ENCODE measurements around the gene YJU2.
A peak's percentile ranks its signal among the peaks of the same experiment; 100 is the strongest.
"Not testable (repeated sequence)": the region's sequence is repeated elsewhere in the genome, so short reads cannot be mapped to it uniquely, and the experiment has no call there.

Gene YJU2

DNA sequence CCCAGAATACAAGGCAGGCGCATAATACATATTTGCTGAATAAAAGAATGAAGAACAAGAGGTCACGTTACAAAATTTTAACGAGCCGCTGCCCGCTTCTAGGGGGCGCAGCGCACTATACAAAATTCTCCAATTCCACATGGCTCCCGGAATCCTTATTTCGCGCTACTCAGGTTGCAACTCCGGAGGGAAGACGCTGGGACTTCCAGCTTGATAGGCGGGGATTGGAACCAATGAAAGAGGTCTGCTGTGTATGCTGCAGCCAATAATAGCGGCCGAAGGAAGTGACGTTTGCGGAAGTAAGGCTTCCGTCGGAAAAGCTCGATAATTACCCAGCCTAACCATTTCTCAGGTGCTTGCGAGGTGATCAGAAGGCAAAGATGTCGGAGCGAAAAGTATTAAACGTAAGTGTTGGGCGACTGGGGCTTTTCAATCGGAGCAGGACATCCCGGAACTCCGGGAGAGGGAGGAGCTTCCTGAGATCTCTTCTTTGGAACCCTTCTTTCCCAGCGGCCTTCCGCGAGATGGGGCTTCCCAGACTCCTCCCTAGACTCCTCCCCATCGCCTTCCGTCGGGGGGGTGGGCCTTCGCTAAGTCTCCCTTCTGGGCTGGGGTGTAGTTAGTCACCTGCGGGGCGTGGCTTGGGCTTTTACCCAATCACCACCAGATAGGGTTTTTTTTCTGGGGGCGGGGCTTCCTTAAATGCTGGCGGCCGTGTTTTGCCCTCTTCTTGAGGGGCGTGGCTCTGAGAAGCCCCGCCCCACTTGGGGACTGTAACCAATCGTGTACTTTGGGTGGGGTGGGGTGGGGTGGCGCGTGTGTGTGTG lies at the start of gene YJU2:
TSS of gene YJU2 (plus strand) at position 314 of the 827 bp plus-strand sequence. CDS start at position 381, 67 bp downstream.
- peak; percentile 73 to 97 (median 94) for DNase-seq

DNA sequence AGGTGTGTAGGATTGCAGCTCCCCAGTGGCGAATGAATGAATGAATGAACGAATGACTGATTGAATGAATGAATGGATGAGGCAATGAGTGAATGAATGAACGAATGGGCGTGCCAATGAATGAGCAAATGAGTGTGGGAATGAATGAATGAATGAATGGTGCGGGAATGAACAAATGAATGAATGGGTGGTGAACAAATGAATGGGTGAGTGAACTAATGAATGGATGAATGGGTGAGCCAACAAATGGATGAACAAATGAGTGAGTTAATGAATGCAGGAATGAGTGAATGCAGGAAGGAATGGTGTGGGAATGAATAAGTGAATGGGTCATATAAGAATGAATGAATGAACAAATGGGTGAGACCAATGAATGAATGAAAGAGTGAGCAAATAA lies 49.7 kb upstream of the YJU2 start:
- no peak for DNase-seq

DNA sequence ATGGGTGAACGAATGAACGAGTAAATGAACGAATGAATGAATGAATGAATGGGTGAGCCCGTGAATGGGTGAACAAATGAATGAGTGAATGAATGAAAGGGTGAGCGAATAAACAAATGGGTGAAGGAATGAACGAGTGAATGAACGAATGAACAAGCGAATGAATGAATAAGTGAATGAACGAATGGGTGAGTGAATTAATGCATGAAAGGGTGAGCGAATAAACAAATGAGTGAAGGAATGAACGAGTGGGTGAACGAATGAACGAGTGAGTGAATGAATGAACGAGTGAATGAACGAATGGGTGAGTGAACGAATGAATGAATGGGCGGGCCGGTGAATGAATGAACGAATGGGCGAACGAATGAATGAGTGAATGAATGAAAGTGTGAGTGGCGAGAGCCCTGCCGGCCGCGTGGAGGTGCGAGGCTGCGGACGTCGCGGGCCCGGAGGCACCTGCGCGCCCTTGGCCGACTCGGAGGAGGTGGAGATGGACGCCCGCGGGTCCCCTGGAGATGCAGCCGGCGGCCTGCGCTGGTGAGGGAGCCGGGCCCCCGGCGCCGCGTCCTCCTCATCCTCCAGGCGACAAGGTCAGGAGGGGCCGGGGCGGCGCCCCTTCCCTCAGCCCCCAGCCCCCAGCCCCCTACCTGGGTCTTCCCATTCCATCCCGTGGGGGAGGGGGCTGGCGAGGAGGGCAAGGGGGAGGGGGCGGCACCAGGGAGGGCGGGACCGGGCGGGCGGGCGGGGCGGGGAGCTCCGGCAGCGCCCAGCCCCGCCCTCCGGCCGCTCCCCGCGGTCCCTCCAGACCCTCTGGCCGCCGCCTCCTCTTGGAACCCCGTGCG lies 49.0 kb upstream of the YJU2 start:
- DNase-seq = peak in 1 of 56 donors; percentile 46

DNA sequence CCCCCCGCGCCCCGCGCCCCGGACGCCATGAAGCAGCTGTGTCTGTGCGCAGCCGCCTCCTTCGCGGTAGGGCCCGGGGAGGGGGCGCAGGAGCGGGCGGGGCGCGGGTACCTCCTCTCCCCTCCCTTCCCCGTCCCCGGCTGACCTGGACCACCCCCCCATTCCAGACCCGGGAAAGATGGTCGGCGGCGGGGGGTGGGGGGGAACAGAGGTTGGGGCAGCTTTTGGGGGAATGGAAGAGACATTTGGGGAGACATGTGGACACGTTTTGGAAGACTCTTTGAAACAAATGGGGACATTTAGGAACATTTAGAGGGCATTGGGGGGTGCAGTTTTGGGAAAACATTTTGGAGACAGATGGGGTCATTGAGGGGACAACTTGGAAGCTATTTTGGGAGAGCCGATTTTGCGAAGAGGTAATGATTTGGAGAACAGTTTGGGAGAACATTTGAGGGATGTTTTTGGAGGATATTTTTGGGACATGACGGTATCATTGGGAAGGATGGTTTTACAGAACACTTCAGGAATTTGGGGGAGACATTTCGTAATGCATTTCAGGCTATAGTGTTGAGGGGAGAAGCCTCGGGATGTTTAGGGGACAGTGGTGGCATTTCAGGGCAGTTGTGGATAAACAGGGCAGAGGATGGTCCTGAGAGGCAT lies 48.3 kb upstream of the YJU2 start:
- no peak for DNase-seq

DNA sequence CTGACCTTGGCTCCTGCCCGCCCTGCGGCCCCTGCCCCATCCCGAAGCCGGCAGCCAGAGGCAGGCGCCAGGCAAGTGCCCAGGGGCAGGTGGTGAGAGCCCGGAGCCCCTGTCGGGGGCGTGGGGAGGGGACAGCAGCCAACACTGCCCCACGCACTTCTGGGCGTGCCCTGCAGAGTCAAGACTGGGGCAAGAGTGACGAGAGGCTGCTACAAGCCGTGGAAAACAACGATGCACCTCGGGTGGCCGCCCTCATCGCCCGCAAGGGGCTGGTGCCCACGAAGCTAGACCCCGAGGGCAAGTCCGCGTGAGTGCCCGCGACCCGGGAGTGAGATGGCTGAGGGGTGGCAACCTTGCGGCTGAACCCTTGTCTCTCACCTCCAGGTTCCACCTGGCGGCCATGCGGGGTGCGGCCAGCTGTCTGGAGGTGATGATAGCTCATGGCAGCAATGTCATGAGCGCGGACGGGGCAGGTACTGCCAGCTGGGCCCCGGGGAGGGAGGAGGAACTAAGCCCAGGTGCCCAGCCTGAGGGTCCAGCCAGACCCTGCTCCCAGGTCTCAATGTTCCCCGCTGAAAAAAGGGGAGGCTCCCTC lies 47.1 kb upstream of the YJU2 start:
- no peak for DNase-seq

DNA sequence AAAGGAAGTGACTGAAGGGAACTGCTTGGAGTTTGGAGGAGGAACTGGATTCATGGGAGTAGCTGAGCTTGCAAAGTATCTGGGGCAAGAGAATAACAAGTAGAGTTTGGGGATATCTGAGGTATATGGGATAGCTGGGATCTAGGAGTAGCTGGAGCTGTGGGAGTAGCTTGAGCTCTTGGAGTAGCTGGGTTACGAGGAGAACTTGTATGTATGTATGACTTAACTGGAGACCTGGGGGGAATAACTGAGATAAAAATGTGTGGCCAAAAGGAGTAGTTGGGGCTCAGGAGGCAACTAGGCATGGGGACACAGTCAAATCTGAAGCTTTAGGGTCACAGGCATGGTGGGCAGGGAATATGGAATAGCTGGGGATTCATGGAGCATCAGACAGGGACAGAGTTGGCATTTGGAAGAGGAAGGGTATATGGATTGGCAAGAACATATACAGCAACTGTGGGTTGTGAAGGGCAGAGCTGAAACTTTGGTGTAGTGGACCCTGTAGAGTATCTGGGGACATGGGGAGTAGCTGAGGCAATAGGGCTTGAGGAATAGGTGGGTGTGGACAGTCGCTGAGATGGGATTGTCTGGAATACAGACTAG lies 45.8 kb upstream of the YJU2 start:
- no peak for DNase-seq

DNA sequence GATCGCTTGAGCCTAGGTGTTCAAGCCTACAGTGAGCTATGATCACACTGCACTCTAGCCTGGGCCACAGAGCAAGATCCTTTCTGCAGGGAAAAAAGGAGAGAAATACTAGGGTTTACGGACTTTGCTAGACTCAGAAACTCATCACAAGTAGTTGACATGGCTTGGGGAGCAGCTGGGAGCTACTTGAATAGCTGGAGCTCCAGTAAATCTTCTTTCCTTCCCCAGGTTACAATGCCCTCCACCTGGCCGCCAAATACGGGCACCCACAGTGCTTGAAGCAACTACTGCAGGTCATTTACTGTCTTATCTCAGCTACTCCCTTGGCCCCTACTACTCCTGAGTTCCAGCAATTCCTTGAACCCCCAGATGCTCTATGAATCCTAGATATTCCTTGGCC lies 45.1 kb upstream of the YJU2 start:
- DNase-seq = no peak

DNA sequence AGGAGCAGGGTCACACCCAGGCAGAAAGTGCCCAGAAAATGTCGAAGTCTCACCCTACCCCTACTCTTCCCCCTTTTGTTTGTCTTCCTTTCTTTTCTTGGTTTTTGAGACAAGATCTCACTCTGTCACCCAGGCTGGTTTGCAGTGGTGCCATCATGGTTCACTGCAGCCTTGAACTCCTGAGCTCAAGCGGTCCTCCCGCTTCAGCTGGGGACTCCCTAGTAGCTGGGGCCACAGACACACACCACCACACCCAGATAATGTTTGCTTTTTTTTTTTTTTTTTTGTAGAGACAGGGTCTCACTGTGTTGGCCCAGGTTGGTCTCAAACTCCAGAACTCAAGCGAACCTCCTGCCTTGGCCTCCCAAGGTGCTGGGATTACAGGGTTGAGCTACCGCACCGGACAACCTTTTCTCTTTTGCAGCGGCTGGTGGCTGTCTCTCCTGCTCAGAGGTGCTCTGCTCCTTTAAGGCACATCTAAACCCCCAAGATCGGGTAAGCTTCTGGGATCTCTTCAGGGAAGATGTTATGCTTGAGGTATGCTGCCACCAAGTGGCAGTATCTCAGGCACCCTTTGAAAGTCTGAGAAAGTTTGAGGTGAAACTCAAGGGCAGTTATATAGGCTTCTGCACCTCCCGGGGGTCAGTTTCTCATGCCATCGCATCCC lies 39.9 kb upstream of the YJU2 start:
- no peak for DNase-seq

DNA sequence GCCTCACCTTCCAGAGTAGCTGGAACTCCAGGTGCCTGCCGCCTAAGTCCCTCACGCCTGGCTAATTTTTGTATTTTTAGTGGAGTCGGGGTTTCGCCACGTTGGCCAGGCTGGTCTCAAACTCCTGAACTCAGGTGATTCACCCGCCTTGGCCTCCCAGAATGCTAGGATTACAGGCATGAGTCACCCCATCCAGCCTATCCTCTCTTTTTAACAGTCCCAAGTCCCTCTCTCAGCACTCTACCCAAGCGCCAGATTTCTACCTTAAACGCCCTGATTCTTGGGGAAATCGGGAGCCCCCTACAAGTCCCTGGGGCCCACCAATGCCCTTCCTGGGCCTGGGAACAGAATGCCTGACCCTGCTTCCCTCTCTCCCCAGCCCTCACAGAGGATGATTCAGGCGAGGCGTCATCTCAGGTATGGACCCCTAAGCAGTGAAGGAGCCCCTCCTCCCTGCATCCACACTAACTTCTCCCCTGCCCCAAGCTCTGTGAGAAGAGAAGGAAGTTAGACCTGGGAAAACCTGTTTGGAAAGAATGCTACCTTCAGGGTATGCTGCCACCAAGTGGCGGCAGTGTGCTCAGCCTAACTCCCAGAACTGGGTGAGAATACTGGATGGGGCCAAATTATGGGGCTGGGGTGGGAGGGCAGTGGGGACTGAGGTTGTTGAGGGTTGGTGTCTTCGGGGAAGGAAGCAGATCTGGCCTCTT lies 38.3 kb upstream of the YJU2 start:
- DNase-seq = no peak

DNA sequence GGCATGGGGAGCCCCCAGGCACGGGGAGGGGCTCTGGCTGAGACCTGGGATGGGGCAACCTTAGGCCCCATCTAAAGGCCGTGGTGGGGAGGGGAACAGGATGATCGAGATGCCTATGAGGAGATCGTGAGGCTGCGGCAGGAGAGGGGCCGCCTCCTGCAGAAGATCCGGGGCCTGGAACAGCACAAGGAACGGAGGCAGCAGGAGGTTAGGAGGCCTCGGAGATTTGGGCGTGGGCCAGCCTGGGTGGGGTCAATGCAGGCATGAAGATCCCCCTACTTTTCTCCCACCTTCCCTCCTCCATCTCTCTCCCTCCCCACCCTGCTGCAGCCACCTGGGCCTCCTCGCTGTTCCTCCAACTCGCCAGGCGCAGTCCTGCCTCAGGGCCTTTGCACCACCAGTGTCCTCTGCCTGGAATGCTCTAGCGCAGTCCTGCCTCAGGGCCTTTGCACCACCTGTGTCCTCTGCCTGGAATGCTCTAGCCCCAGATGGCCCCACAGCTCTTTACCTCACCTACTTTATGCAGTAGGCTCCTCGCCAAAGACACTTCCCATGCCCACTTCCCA lies 36.6 kb upstream of the YJU2 start:
- DNase-seq = no peak

DNA sequence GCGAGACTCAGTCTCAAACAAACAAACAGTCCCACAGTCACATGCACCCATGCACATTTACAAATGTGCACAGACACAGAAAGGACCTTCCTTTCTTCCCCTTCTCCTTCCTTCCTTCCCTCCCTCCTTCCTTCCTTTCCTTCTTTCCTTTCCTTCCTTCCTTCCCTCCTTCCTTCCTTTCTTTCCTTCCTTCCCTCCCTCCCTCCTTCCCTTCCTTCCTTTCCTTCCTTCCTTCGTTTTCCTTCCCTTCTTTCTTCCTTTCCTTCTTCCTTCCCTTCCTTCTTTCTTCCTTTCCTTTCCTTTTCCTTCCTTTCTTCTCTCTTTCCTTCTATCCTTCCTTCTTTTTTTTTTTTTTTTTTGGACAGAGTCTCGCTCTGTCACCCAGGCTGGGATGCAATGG lies 33.8 kb upstream of the YJU2 start:
- no peak for DNase-seq

DNA sequence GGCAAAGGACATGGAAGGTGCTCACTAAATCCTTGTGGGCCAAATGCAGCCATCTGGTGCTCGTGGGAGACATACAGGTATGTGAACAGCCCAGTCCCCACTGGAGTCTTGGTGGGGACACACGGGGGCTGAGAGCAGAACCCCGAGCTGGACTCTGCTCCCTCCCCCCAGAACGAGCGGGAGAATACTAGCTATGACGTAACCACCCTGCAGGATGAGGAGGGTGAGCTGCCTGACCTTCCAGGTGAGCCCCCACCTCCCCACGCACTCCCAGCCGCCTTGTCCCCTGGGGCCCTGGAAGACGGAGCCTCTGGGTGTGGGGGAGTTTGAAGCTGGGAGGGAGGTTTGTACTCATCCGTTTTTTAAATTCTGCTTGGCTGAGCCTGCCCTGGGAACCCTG lies 31.1 kb upstream of the YJU2 start:
- DNase-seq = no peak

DNA sequence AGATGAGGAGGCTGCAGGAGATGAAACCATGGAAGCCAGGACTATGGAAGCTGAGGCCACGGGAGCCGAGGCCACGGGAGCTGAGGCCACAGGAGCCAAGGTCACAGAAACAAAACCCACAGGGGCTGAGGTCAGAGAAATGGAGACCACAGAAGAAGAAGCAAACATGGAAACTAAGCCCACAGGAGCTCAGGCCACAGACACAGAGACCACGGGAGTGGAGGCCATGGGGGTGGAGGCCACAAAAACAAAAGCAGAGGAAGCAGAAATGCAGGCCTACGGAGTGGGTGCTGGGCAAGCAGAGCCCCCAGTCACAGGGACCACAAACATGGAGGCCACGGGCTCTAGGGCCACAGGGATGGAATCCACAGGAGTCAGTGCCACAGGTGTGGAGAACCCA lies 30.0 kb upstream of the YJU2 start:
- no peak for DNase-seq

DNA sequence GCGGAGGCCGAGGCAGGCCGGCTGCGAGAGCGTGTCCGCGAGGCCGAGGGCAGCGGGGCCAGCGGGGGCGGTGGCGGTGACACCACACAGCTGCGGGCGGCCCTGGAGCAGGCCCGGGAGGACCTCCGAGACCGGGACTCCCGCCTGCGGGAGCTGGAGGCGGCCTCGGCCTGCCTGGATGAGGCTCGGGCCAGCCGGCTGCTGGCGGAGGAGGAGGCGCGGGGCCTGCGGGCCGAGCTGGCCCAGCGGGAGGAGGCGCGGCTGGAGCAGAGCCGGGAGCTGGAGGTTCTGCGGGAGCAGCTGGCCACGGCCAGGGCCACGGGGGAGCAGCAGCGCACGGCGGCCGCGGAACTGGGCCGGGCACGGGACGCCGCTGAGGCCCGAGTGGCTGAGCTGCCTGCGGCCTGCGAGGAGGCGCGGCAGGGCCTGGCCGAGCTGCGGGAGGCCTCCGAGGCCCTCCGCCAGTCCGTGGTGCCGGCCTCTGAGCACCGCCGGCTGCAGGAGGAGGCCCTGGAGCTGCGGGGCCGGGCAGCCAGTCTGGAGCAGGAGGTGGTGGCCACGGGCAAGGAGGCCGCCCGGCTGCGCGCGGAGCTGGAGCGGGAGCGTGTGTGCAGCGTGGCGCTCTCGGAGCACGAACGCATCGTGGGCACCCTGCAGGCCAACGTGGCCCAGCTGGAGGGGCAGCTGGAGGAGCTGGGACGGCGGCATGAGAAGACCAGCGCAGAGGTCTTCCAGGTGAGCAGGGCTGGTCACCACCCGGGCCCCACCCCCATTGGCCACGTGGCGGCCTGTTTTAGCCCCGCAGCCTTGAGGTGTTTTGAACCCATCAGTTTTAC lies 29.2 kb upstream of the YJU2 start:
- no peak for DNase-seq

DNA sequence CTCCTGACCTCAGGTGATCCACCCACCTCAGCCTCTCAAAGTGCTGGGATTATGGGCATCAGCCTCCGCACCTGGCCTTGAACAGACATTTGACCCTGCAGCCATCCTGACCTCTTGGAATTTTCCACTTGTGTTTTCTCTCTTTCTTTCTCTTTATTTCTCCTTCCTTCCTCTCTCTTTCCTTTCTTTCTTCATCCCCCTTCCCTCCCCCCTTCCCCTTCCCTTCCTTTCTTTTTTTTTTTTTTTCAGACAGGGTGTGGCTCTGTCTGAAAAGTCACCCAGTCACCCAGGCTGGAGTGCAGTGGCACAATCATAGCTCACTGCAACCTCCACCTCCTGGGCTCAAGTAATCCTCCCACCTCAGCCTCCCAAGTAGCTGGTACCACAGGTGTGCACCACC lies 28.4 kb upstream of the YJU2 start:
- DNase-seq = not testable (repeated sequence)

DNA sequence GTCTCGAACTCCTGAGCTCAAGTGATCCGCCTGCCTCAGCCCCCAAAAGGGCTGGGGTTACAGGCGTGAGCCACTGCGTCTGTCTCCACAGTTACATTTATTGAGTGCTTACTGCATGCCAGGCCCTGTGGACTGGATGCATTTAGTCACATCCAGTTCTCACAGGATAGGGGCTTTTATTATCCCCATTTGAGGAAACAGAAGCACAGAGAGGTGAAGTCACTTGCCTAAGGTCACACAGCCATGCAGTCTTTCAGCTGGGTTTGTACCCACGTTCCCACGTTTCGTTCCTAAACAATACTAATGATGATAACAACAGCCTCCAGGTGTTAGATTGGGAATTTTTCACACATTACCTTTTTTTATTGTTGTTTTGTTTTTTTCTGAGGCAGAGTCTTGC lies 26.7 kb upstream of the YJU2 start:
- no peak for DNase-seq

DNA sequence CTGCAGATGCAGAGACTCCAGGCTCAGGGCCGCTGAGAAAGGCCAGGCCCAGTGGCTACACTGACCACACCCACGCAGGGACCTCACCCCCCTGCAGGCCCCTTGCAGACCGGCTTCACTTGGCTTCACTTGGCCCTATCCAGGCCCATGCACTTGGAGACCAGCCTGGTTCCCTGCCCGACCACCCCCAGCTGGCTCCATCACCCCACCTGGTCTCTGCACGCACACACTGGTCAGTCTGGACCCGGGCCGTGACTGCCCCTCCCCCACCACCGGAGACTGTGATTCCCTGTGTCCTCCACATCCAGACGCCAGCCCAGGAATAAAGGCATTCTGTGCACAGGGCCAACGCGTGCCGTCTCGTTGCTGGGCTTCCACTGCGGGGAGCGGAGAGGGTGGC lies 22.4 kb upstream of the YJU2 start:
- peak in 23 of 56 donors; percentile 1 to 85 (median 16) for DNase-seq

DNA sequence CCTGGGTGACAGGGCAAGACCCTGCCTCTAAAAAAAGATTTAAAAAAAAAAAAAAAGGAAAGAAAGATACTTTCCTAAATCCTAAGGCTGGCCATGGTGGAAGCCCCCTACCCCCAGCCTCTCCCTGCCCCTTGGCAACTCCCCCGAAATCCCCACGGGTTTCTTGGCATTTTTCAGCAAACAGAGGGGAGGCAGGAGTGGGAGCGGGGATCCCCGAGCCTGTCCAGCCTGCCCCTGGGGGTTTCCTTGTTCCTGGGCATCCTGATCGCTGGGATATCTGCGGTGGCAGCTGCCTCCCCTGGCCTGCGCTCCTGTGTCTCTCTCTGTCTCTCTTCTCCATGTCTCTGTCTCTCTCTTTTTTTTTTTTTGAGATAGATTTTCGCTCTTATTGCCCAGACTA lies 21.0 kb upstream of the YJU2 start:
- DNase-seq = no peak

DNA sequence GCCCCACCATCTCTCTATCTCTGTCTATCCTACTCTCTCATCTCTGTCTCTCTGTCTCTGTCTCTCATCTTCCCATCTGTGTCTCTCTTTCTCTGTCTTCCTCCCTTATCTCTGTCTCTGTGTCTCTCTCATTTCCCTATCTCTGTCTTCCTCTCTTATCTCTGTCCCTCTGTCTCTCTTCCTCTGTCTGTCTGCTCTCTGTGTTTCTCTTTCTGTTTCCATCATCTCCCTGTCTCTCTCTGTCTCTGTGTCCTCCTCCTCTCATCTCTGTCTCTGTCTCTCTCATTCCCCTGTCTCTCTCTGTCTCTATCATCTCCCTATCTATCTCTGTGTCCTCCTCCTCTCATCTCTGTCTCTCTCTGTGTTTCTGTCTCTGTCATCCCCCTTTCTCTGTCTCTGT lies 19.1 kb upstream of the YJU2 start:
- DNase-seq = no peak
